HepG2 (cell line): ENCODE results near the gene MTCL1. TPM values are rescaled to one million over a fixed set of nuclear protein-coding genes. Genes with fewer than 3 reads are reported as not detected.

Source experiments
- ATM ChIP-seq: fragments of 450-650 bp; IDR thresholded peaks from 2 replicates; pipeline ENCODE4 v1.7.1; 2017; ENCODE audit warnings: mild to moderate bottlenecking, borderline replicate concordance
- DNMT3B ChIP-seq: conservative IDR thresholded peaks from 2 replicates; pipeline ENCODE4 v1.6.1; 2016; ENCODE audit warnings: missing biosample characterization, control low read depth
- KMT2B ChIP-seq: IDR thresholded peaks from 2 replicates; pipeline ENCODE4 v1.6.1; 2016; ENCODE audit warnings: missing genetic modification reagents, missing compliant biosample characterization
- RARA ChIP-seq: IDR thresholded peaks from 2 replicates; pipeline ENCODE4 v1.6.1; 2016; ENCODE audit warnings: missing genetic modification reagents, missing compliant biosample characterization
- ZBTB1 ChIP-seq: sonication (generic); formaldehyde crosslinking; IDR thresholded peaks from 2 replicates; pipeline ENCODE4 v1.4.0; 2020; ENCODE audit warnings: missing genetic modification reagents, borderline replicate concordance
- ZNF766 ChIP-seq: sonication (generic); formaldehyde crosslinking; IDR thresholded peaks from 2 replicates; pipeline ENCODE4 v1.5.0; 2020; ENCODE audit warnings: missing genetic modification reagents, borderline replicate concordance
- polyA plus RNA-seq, 8 experiments: library from polyadenylated mRNA; depleted of rRNA in 3 of 8; stranded (reverse) in 7 of 8; unstranded in 1 of 8; fragments of >200 nt; fragmentation: Illumina TruSeq in 4 of 8; extraction: Trizol in 4 of 8; gene quantifications; 2 replicates each; pipeline versions ENCODE4 v1.2.1 to v1.2.3, GENCODE V29; 2011 to 2016; ENCODE audit warnings: low read depth in 4 of 8, missing spikeins in 1 of 8, mixed read lengths in 1 of 8; ENCODE audit not compliant: insufficient read depth in 1 of 8
- total RNA-seq, 5 experiments: library from RNA; depleted of rRNA; stranded (reverse); fragments of >200 nt; fragmentation: Illumina TruSeq; extraction: Trizol; gene quantifications; 2 replicates each; pipeline ENCODE4 v1.2.3, GENCODE V29; 2016; ENCODE audit warnings: low read depth in 1 of 5
- TF ChIP-seq, protein P1 (sequence below): sonication (generic); formaldehyde crosslinking; IDR thresholded peaks from 2 replicates; pipeline ENCODE4 v1.5.1; 2020; ENCODE audit warnings: mild to moderate bottlenecking, missing genetic modification reagents
- TF ChIP-seq, protein P2 (sequence below): sonication (generic); formaldehyde crosslinking; conservative IDR thresholded peaks from 2 replicates; pipeline ENCODE4 v1.8.0; 2022; ENCODE audit warnings: mild to moderate bottlenecking, moderate library complexity, missing genetic modification reagents
- TF ChIP-seq, protein P3 (sequence below), 2 experiments: sonication (generic) in 1 of 2; formaldehyde crosslinking in 1 of 2; IDR thresholded peaks; 2 replicates each; pipeline versions ENCODE4 v1.4.0 to v1.6.1; 2016 to 2020; ENCODE audit warnings: borderline replicate concordance in 1 of 2, low read depth in 1 of 2, mild to moderate bottlenecking in 1 of 2, missing genetic modification reagents in 1 of 2
- TF ChIP-seq, protein P4 (sequence below): sonication (generic); formaldehyde crosslinking; IDR thresholded peaks from 2 replicates; pipeline ENCODE4 v1.4.0; 2020; ENCODE audit warnings: missing genetic modification reagents

MTCL1 gene
- total and polyA plus RNA-seq, 2 of the 13 experiments (the other 11 are each of a cell fraction or from before 2014, with no cell fraction given), result 3.1 to 3.2 TPM

DNA sequence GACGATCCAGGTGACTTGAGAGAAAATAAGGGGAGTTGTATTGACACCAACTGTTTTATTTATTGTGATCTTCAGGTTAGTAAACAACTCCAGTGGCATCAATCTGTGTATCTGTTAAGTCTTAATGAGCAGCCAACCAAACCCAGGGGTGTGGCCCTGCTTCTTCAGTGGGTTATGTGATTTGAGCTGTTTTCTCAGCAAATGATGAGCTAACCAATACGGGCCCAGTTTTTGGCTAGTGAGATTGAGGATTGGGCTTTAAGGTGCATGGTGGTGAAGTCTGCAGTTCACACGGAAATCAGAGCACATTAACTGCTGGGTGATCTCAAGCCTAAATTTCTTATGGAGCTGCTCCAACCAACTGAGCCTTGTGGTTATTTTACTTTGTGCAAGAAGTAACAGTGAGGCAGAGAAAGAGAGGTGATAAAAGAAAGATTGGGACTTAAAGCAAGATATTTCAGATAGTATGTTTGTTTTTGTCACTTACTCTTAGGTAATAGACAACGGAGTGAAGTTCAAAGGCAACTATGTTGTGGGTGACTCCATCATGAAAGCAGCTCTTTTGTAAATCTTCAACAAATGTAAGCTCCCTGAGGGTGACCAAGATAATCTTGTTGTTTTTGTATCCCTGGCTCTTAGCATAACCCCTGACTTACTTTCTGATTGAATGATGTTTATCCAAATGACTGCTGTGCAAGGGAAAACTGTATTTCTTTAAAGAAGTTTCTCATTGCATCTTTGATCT lies 2.4 kb downstream of the MTCL1 start (continued):
- TF ChIP-seq RARA (CRISPR knock-in tag) (0 out of 2 replicates have a peak, but pooled peaks have one; percentile 22), ZBTB1 (CRISPR knock-in tag) (no peak), ZNF766 (CRISPR knock-in tag) (no peak), ATM (no peak), KMT2B (CRISPR knock-in tag) (no peak), DNMT3B (CRISPR knock-in tag) (no peak)
- TF ChIP-seq, protein P1, sequence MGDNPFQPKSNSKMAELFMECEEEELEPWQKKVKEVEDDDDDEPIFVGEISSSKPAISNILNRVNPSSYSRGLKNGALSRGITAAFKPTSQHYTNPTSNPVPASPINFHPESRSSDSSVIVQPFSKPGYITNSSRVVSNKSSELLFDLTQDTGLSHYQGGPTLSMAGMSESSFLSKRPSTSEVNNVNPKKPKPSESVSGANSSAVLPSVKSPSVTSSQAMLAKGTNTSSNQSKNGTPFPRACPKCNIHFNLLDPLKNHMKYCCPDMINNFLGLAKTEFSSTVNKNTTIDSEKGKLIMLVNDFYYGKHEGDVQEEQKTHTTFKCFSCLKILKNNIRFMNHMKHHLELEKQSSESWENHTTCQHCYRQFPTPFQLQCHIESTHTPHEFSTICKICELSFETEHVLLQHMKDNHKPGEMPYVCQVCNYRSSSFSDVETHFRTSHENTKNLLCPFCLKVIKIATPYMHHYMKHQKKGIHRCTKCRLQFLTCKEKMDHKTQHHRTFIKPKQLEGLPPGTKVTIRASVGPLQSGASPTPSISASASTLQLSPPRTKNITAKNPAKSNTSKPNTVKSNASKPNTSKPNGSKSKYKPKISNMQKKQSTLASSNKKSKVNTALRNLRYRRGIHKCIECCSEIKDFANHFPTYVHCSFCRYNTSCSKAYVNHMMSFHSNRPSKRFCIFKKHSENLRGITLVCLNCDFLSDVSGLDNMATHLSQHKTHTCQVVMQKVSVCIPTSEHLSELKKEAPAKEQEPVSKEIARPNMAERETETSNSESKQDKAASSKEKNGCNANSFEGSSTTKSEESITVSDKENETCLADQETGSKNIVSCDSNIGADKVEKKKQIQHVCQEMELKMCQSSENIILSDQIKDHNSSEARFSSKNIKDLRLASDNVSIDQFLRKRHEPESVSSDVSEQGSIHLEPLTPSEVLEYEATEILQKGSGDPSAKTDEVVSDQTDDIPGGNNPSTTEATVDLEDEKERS (CRISPR knock-in tag), result no peak
- TF ChIP-seq, protein P2, sequence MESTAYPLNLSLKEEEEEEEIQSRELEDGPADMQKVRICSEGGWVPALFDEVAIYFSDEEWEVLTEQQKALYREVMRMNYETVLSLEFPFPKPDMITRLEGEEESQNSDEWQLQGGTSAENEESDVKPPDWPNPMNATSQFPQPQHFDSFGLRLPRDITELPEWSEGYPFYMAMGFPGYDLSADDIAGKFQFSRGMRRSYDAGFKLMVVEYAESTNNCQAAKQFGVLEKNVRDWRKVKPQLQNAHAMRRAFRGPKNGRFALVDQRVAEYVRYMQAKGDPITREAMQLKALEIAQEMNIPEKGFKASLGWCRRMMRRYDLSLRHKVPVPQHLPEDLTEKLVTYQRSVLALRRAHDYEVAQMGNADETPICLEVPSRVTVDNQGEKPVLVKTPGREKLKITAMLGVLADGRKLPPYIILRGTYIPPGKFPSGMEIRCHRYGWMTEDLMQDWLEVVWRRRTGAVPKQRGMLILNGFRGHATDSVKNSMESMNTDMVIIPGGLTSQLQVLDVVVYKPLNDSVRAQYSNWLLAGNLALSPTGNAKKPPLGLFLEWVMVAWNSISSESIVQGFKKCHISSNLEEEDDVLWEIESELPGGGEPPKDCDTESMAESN (CRISPR knock-in tag), result peak; percentile 70; the same call in 1 of the 2 replicates
- TF ChIP-seq, protein P3, sequence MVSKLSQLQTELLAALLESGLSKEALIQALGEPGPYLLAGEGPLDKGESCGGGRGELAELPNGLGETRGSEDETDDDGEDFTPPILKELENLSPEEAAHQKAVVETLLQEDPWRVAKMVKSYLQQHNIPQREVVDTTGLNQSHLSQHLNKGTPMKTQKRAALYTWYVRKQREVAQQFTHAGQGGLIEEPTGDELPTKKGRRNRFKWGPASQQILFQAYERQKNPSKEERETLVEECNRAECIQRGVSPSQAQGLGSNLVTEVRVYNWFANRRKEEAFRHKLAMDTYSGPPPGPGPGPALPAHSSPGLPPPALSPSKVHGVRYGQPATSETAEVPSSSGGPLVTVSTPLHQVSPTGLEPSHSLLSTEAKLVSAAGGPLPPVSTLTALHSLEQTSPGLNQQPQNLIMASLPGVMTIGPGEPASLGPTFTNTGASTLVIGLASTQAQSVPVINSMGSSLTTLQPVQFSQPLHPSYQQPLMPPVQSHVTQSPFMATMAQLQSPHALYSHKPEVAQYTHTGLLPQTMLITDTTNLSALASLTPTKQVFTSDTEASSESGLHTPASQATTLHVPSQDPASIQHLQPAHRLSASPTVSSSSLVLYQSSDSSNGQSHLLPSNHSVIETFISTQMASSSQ (IDR thresholded peaks at IDR 0.05; ENCODE audit: low read depth), result no peak
- TF ChIP-seq, protein P3 (CRISPR knock-in tag; IDR thresholded peaks at IDR 0.05; ENCODE audit: borderline replicate concordance), result no peak
- TF ChIP-seq, protein P4, sequence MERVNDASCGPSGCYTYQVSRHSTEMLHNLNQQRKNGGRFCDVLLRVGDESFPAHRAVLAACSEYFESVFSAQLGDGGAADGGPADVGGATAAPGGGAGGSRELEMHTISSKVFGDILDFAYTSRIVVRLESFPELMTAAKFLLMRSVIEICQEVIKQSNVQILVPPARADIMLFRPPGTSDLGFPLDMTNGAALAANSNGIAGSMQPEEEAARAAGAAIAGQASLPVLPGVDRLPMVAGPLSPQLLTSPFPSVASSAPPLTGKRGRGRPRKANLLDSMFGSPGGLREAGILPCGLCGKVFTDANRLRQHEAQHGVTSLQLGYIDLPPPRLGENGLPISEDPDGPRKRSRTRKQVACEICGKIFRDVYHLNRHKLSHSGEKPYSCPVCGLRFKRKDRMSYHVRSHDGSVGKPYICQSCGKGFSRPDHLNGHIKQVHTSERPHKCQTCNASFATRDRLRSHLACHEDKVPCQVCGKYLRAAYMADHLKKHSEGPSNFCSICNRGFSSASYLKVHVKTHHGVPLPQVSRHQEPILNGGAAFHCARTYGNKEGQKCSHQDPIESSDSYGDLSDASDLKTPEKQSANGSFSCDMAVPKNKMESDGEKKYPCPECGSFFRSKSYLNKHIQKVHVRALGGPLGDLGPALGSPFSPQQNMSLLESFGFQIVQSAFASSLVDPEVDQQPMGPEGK, result no peak
